ENCODE results near the gene ITGAE.

- TF ChIP-seq REST (IDR thresholded peaks at IDR 0.05; ENCODE audit: low read depth) (no peak), NFIC (IDR thresholded peaks at IDR 0.05) (no peak), EGR1 (IDR thresholded peaks at IDR 0.05) (no peak), EP300 (IDR thresholded peaks at IDR 0.05; ENCODE audit: borderline replicate concordance) (no peak), TEAD4 (IDR thresholded peaks at IDR 0.05) (no peak), RAD21 (IDR thresholded peaks at IDR 0.05; ENCODE audit: low read depth) (no peak), CEBPB (IDR thresholded peaks at IDR 0.05) (no peak), USF1 (IDR thresholded peaks at IDR 0.05) (no peak), YY1 (IDR thresholded peaks at IDR 0.05; ENCODE audit: low read depth) (no peak), ZBTB7A (IDR thresholded peaks at IDR 0.05; ENCODE audit: low read depth) (no peak), CREB1 (IDR thresholded peaks at IDR 0.05; ENCODE audit: low read depth) (no peak), MAX (IDR thresholded peaks at IDR 0.05) (no peak), TCF12 (IDR thresholded peaks at IDR 0.05; ENCODE audit: low read depth) (no peak)
Observed at GRCh38 chr17:3719265-3719664, 81.7 kb downstream of the ITGAE start.

All from Ishikawa (cell line).